ENCODE measurements around the gene DHX8. TPM values are rescaled to one million over a fixed set of nuclear protein-coding genes. Genes with fewer than 3 reads are reported as not detected.

Gene DHX8
- total and polyA plus RNA-seq, 2 donors from 2014 or later: 28.7 to 53.9 TPM

DNA sequence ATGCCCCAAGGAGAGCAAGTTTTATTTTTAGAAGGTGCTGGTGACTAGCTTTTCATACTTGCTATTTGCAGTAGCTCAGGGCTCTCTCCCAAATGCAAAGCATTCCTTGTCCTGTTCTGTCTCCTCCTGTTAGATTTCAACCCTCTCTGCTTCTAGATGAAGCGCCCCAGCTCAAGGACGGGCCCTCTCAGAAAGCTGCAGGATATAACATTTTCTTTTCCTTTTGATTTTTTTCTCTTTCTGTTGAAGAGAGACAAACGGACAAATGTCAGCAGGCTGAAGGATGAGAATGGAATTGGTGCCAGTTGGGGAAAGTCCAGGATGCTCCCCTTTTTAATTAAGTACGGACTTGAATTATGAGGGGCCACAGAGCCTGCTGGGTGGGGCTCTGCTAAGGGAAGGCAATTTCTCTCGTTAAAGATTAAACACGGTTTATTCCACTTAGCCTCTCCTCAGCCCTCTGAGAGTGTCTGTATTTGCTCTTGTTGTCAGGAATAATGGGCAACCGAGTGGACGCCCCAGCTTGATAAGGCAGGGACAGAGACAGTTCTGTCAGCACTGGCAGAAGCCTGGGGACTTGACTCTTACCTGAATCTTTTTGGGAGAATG, 68.6 kb downstream of the DHX8 start:
- no peak overlapping the region for H3K9ac ChIP-seq (ENCODE audit: low read length in 3 of 3)
- no peak for FAIRE-seq

DNA sequence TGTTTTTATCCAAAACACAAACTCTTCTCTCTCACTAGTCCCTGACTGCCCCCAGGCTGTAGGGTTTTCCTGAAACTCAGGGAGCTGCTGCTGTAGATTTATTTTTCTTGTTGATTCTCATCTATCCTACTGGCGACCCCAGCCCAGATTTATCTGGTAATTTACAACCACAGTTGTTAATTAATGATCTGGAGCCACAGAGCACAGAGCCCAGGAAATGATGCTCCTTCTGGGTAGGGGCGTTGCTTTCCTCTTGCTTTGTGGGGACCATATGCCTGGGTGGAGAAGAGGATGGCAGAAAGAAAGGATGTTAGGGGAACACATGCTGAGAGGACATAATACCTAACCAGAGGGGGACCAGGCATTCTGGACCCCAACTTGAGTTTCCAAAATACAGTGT, 69.8 kb downstream of the DHX8 start:
- Histone ChIP-seq H3K9me3 (ENCODE audit: control insufficient read depth in 2 of 3, insufficient read depth in 1 of 3, low read length in 3 of 3) (no peaks in the 10 kb centered on the region), H3K27me3 (ENCODE audit: control insufficient read depth, insufficient read depth, low read length) (no peaks in the 10 kb centered on the region), H3K4me3 (ENCODE audit: low read length in 3 of 3) (no peak overlapping the region), H3K4me1 (ENCODE audit: control insufficient read depth in 2 of 3, insufficient read depth in 2 of 3, low read depth in 1 of 3, low read length in 3 of 3) (peaks cover 0 to 4% (median 0%) of the 10 kb centered on the region in 3 donors), H3K27ac (ENCODE audit: low read depth in 2 of 2, low read length in 2 of 2) (no peak overlapping the region), H3K9ac (ENCODE audit: low read length in 3 of 3) (no peak overlapping the region), H3K36me3 (ENCODE audit: control insufficient read depth in 2 of 3, insufficient read depth in 3 of 3, low read length in 3 of 3) (no peaks in the 10 kb centered on the region)
- TF ChIP-seq, protein P1, sequence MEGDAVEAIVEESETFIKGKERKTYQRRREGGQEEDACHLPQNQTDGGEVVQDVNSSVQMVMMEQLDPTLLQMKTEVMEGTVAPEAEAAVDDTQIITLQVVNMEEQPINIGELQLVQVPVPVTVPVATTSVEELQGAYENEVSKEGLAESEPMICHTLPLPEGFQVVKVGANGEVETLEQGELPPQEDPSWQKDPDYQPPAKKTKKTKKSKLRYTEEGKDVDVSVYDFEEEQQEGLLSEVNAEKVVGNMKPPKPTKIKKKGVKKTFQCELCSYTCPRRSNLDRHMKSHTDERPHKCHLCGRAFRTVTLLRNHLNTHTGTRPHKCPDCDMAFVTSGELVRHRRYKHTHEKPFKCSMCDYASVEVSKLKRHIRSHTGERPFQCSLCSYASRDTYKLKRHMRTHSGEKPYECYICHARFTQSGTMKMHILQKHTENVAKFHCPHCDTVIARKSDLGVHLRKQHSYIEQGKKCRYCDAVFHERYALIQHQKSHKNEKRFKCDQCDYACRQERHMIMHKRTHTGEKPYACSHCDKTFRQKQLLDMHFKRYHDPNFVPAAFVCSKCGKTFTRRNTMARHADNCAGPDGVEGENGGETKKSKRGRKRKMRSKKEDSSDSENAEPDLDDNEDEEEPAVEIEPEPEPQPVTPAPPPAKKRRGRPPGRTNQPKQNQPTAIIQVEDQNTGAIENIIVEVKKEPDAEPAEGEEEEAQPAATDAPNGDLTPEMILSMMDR (IDR thresholded peaks at IDR 0.05; ENCODE audit: borderline replicate concordance, extremely low read depth, insufficient read depth): no peak
- intact Hi-C loops (cut with DNase I): no loop called here
- DNase-seq (peak in 4 of 5 donors; percentile 64 to 84 (median 79)), FAIRE-seq (no peak)

More for the DNA sequence above, 68.6 kb downstream of the DHX8 start:
- H3K27ac ChIP-seq (ENCODE audit: low read depth in 2 of 2, low read length in 2 of 2): no peak overlapping the region
- intact Hi-C loops (cut with DNase I): no loop called here
- no peaks in the 10 kb centered on the region for H3K36me3 ChIP-seq (ENCODE audit: control insufficient read depth in 2 of 3, insufficient read depth in 3 of 3, low read length in 3 of 3)
- no peaks in the 10 kb centered on the region for H3K9me3 ChIP-seq (ENCODE audit: control insufficient read depth in 2 of 3, insufficient read depth in 1 of 3, low read length in 3 of 3)
- no peaks in the 10 kb centered on the region for H3K27me3 ChIP-seq (ENCODE audit: control insufficient read depth, insufficient read depth, low read length)
- TF ChIP-seq, protein P1 (IDR thresholded peaks at IDR 0.05; ENCODE audit: borderline replicate concordance, extremely low read depth, insufficient read depth): no peak
- peaks cover 0 to 4% (median 0%) of the 10 kb centered on the region in 3 donors for H3K4me1 ChIP-seq (ENCODE audit: control insufficient read depth in 2 of 3, insufficient read depth in 2 of 3, low read depth in 1 of 3, low read length in 3 of 3)
- DNase-seq: peak in 1 of 5 donors; percentile 22
- H3K4me3 ChIP-seq (ENCODE audit: low read length in 3 of 3): no peak overlapping the region

DNA sequence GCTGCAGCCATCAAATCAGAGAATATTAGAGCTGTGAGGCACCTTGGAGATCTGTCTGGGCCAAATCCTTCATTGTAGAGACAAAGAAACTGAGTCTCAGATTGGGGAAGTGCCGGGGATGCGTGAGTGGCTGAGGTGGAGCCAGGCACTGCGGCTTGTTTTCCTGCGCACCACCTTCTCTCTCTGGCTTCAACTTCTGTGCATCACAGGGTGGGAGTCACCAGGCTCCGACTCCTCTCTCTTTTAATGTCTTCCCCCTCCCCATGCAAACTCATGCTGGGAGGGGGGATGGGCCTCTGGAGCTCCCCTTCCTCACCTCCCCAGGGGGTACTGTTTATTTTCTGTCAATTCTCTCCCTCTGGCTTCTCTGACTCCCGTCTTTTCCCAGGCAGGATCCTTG, 71.1 kb downstream of the DHX8 start:
- Histone ChIP-seq H3K27me3 (ENCODE audit: control insufficient read depth, insufficient read depth, low read length) (no peaks in the 10 kb centered on the region), H3K27ac (ENCODE audit: low read depth in 2 of 2, low read length in 2 of 2) (no peak overlapping the region), H3K36me3 (ENCODE audit: control insufficient read depth in 2 of 3, insufficient read depth in 3 of 3, low read length in 3 of 3) (no peaks in the 10 kb centered on the region), H3K9ac (ENCODE audit: low read length in 3 of 3) (no peak overlapping the region), H3K4me1 (ENCODE audit: control insufficient read depth in 2 of 3, insufficient read depth in 2 of 3, low read depth in 1 of 3, low read length in 3 of 3) (peaks cover 0 to 4% (median 0%) of the 10 kb centered on the region in 3 donors), H3K4me3 (ENCODE audit: low read length in 3 of 3) (no peak overlapping the region), H3K9me3 (ENCODE audit: control insufficient read depth in 2 of 3, insufficient read depth in 1 of 3, low read length in 3 of 3) (no peaks in the 10 kb centered on the region)
- TF ChIP-seq, protein P1 (IDR thresholded peaks at IDR 0.05; ENCODE audit: borderline replicate concordance, extremely low read depth, insufficient read depth): no peak
- no peak for FAIRE-seq
- intact Hi-C loops (cut with DNase I): no loop called here
- DNase-seq: no peak

Measured in kidney (tissue), 14 donors.